ENCODE measurements around the gene TBC1D16.
A peak's percentile ranks its signal among the peaks of the same experiment; 100 is the strongest.

The TBC1D16 gene

GRCh38 chr17:79950751-79951150 is 84.9 kb downstream of the TBC1D16 start:
- DNase-seq (ENCODE audit: low spot score): peak; percentile 89

GRCh38 chr17:79950306-79950705 is 85.4 kb downstream of the TBC1D16 start:
- no peak for DNase-seq (ENCODE audit: low spot score)

- no peak for DNase-seq (ENCODE audit: low spot score)
Observed at GRCh38 chr17:79949656-79950209, 85.9 kb downstream of the TBC1D16 start.

DNA sequence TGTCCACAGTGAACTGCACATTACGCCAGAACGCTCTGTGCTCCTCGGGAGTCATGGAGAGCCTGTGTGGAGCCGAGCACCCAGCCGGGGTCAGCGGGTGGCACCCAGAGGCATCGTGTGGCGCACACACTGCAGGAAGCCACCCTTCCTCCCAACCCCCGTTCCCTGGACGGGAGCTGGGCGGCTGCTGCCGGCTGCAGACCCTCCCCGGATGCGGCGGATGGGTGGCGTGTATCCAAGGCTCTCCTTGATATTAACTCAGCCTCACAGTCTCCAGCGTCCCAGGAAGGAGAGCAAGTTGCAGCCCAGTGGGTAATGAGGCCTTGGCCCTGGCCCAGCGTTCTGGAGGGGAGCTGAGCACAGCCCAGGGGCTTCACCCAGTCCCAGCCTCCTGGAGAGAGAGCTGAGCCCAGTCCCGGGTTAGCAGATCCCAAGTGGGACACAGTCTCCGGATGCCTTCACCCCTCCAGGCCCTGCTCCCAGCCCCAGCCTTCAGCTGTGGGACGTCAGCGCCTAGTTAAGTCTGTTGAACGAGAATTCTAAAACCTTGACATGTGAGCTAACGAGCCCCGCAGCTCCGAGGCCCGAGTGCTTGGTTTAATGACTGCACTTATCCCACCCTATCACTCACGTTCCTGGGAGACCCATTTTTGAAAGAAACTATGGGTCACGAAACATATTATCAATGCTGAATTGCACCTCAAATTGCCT is 86.6 kb downstream of the TBC1D16 start:
- no peak for DNase-seq (ENCODE audit: low spot score)

DNA sequence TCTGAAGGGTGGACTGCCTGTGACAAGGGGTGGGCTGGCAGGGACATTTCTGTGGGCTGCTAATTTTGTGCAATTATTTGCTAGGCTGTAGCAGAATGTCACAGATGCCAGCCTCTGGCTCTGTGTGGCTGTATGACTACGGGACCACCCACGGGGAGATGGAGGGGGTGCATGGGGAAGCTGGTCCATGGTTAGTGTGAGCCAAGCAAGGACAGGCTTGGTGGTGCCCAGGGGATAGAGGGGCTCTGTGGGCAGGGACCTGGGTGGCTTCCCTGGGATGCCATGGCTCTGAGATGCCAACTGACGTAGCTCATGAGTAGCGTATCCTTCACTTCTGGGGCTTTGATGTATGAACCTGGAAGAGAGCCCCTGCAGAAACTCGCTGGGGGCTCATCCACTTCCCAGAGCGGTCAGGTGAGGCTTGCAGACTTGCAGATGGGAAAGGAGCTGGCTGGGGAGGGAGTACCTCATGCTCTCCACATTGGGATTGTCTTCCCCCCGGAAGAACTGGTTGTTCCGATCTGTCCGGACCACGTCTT is 87.2 kb downstream of the TBC1D16 start:
- no peak for DNase-seq (ENCODE audit: low spot score)

GRCh38 chr17:79947351-79948031 is 88.2 kb downstream of the TBC1D16 start:
- no peak for DNase-seq (ENCODE audit: low spot score)

DNA sequence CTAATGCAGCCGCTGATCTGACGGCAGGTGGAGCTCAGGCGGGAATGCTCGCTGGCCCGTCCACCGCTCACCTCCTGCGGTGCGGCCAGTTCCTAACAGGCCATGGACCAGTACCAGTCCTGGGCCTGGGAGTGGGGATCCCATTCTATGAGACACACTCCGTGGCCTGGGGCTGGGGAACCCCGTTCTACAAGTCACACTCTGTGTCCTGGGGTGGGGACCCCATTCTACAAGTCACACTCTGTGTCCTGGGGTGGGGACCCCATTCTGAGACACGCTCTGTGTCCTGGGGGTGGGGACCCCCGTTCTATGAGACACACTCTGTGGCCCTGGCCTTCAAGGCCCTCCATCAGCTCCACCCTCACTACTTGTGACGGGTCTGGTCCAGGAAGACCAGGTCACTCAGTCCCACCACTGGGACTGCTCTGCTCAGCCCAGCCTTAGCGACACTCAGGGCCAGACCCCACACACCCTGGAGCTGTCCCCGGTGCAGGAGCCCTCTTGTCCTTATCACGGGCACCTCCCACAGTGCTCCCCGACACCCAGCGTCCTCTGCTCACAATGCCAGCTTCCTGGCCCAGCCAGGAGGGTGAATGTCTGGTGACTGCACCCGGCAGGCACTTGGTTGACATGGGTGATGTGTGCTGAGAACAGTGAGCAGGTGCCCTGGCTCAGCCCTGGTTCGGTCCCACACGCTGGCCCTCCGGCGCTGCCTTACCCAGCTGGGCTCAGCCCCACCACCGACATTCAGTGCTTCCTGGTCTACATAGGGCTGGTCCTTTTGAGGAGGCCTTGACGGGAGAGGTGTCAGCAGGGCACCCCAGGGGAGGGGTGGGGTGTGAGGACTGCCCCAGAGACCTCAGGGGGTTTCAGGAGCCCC is 89.1 kb downstream of the TBC1D16 start:
- DNase-seq (ENCODE audit: low spot score): no peak

- no peak for DNase-seq (ENCODE audit: low spot score)
Observed at GRCh38 chr17:79945591-79946255, 89.9 kb downstream of the TBC1D16 start.

- no peak for DNase-seq (ENCODE audit: low spot score)
Observed at GRCh38 chr17:79944821-79945391, 90.8 kb downstream of the TBC1D16 start.

DNA sequence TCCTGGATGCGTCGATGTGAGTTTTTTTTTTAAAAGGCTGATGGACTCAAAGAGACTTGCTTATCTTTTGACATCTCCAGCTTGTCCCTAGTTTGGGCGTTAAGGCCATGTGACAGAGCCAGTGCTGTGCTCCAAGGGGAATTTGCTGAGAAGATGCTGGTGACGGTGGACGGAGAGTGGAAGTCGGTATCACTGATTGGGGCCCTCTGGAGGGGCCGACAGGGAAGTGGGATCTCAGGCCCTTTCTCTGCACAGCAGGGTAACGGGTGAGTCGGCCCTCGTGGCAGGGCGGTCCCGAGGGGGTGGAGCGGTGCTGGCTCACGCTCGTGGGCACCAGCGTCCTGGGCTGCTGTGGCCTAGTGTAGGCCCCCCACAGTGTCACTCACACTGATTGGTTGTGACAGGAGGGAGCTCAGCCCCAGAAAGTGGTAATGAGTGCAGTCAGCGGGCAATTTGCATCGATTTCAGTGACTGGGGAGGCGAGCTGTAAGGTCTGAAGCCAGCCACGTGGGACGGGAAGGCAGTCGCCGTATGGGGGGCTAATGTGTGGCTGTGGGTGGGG is 91.3 kb downstream of the TBC1D16 start:
- no peak for DNase-seq (ENCODE audit: low spot score)

DNA sequence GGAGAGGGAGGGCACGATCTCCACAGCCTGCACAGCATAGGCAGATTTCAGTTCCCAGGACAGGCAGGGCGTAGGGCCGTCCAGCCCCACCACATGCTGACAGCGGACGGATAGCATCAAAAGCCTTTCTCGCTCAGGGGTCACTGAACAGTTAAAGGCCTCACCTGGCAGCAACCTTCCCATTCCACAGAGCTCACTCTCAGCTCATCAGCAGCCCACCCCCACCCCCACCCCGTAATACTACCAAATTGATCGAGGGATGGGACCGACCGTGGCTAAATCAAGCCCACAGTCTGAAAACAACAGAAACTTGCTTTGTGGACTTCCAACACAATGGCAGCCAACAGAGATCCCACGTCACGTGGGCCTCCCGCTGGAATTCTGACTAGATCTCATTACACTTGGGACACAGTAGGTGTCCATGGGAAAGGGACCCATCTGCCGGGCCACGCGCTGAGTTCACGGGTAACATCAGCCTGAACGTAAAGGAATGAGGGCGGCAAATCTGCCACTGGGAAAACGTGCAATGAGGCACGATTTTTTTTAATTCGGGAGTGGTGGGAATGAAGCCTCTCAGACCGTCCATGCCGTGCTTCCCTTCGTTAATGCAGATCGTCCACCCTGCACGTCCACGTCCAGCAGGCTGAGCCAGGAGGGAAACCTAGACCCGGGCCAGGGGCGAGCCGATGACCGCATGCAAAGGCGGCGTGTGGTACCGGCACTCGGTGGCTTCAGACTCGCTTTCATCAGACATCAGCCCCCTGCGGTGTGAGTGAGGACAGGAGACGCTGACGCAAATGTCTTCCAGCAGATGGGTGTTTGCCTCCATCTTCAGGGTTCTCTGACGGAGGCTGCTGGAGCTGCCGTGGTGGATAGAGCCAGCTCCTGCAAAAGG is 92.1 kb downstream of the TBC1D16 start:
- no peak for DNase-seq (ENCODE audit: low spot score)

DNA sequence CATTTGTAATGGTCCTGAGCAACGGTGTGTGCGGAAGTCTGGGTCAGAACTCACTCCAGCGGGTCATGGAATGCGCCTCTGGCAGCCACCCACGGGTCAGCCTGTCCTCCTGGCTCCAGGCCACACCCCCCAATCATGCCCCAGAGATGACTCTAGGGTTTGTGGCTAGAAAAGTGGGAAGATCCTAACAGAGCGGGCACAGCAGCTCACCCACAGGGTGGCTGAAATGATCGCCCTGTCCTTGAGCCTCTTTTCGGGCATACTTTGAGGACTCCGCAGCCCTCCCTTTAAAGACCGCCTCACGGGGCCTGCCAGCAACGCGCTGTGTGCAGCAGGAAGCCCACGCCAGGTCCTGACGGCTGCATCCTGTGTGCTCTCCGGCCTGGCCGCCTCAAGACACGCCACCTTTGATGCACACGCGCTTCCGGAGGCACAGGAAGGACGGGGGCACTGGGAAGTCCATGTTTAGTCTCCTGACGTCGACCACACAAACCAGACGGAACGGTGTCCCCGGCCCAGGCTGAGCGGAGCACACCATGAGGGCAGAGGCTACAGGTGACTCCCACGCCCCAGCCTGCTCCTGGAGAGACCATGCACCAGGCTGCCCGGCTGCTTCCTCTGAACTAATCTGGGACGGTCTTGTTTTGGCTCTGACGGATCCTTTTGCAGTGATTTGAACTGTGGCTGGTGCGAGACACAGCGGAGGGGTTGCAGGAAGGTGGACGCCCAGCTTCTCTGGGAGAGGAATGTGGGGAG is 92.9 kb downstream of the TBC1D16 start:
- DNase-seq (ENCODE audit: low spot score): no peak

GRCh38 chr17:79942011-79942405 is 93.7 kb downstream of the TBC1D16 start:
- DNase-seq (ENCODE audit: low spot score): no peak

DNA sequence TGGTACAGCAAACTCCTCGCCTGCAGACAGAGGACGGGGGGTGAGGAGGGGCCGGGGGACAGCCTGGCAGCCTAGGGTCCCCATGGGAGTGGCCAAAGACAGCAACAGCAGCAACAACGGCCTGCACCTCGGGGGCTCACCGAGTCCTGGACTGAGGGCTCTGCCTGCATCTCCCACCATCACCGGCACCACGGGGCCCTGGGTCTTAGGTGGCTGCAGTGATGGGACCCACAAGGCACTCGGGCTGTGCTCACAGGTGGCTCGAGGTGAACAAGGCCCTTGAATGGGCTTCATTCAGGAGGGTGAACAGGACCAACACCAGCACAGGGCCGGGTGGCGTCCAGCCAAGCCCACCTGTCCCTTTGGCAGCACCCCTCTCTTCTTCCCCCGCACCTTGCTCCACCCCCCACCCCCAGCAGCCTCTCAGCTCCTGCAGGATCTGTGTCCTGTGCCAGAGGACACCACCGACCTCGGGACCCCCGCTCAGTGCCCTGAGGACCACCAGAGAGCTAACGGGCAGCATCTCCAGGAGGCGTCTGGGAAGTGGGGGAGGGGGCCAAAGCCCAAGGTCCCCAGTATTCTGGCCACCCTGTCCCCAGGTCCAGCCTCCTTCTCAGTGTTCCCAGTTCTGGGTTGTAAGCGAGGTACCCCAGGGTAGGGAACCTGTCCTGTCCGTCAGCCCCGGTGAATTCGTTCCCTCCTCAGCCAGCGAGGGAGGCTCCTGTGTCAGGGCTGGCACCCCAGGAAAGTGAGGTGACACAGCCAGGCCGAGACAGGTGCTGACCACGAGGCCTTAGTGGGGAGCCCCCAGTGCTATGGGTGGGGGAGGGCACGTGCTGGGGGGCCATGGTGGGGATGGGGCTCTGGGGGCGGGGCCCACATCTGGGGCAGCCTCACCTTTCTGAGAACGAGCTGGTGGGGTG is 94.3 kb downstream of the TBC1D16 start:
- DNase-seq (ENCODE audit: low spot score): no peak

- no peak for DNase-seq (ENCODE audit: low spot score)
Observed at GRCh38 chr17:79940459-79941087, 95.1 kb downstream of the TBC1D16 start.

- no peak for DNase-seq (ENCODE audit: low spot score)
Observed at GRCh38 chr17:79939755-79940458, 95.8 kb downstream of the TBC1D16 start.

DNA sequence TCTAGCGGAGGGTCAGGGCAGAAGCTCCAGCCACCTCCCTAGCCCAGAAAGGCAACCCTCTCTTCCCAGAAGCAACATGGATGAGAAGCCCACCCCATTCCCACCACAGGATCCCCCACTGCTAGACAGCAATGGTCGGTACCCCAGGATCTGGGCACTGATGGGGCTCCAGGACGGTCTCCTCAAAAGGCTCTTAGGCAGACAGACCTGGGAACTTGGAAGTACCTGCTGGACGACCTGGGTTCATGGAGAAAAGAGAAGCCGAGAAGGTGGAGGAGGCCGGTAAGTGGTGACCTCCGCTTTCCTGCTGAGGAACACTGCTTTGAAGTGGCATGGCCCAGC is 96.6 kb downstream of the TBC1D16 start:
- DNase-seq (ENCODE audit: low spot score): no peak
